Activated CD4-positive, alpha-beta memory T cell treated with anti-CD3 and anti-CD28 coated beads, Interleukin-2, amount 10 ng/mL, durations not matched to agents 7 days and 5 days (primary cell): ENCODE measurements around the gene PUS10. TPM values are rescaled to one million over a fixed set of nuclear protein-coding genes. Genes with fewer than 3 reads are reported as not detected.
"Not testable (repeated sequence)": the region's sequence is repeated elsewhere in the genome, so short reads cannot be mapped to it uniquely, and the experiment has no call there.

ENCODE experiments used
- CTCF ChIA-PET: fragments of 350-600 bp; sonication (Branson Sonifier 250); formaldehyde crosslinking; loops from one replicate; lab custom pipeline; 2021; ENCODE audit warnings: antibody characterized with exemption, inconsistent platforms; lab: Charles Lee
- POLR2A ChIA-PET: fragments of 350-600 bp; sonication (Branson Sonifier 250); formaldehyde crosslinking; loops from one replicate; lab custom pipeline; 2021; ENCODE audit warnings: antibody characterized with exemption; lab: Charles Lee
- DNase-seq: peaks from one replicate; pipeline ENCODE4 v3.0.0-alpha.2; 2020
- H3K27ac Mint-ChIP-seq: one replicate; pipeline ENCODE4 v1.8.0; 2021; ENCODE audit warnings: mild to moderate bottlenecking, mixed read lengths
- H3K27me3 Mint-ChIP-seq: one replicate; pipeline ENCODE4 v1.8.0; 2021; ENCODE audit warnings: mixed read lengths
- H3K36me3 Mint-ChIP-seq: one replicate; pipeline ENCODE4 v1.8.0; 2021; ENCODE audit warnings: low read depth, mixed read lengths
- H3K4me1 Mint-ChIP-seq: one replicate; pipeline ENCODE4 v1.8.0; 2021; ENCODE audit warnings: mixed read lengths
- H3K4me3 Mint-ChIP-seq: one replicate; pipeline ENCODE4 v1.8.0; 2021; ENCODE audit warnings: mild to moderate bottlenecking, mixed read lengths
- H3K9me3 Mint-ChIP-seq: one replicate; pipeline ENCODE4 v1.8.0; 2021; ENCODE audit warnings: mixed read lengths
- total RNA-seq, 2 experiments: library from RNA; stranded (reverse); gene quantifications; one replicate each; pipeline ENCODE4 v1.2.3, GENCODE V29; 2021

Gene PUS10
- total RNA-seq, 2 experiments from 2014 or later: 7.3 to 7.5 TPM

DNA sequence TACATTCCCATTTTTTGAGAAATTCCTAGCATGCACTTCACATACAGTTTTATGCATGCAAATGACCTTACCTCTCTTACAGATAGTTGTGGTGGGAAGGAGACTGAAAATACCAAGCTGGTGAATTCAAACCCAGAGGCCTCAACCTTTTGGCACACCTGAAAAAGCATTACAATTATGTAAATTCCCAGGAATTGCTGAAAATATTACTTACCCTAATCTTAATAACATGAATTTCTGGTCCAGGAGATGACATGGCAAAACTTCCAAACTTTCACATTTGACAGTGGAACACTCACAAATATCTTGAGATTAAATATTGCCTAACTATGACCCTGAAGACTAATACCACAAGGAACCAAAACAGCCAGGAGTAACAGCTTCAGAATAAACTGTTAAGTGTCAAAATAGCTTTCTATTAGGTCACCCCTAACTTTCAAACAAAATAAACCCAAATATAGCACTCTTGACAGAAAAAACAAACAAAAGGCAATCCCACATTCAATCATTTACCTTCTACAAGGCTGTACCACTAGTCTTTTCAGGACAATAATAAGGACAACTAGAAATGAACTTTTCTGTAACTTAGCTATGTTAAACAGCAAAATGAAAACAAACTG, 11.5 kb downstream of the PUS10 start:
- H3K9me3 Mint-ChIP-seq: no peaks in the 10 kb centered on the region
- no peak for DNase-seq
- CTCF ChIA-PET: interaction anchor here (1.2 to 1.3 kb wide), 2 partner anchors 124 to 299 kb away, joined by 3 read pairs; no protein-coding TSS in a partner anchor
- POLR2A ChIA-PET: no interaction called here
- H3K4me3 Mint-ChIP-seq: no peak overlapping the region
- no peak overlapping the region for H3K27ac Mint-ChIP-seq
- no peaks in the 10 kb centered on the region for H3K4me1 Mint-ChIP-seq
- no peaks in the 10 kb centered on the region for H3K36me3 Mint-ChIP-seq
- no peaks in the 10 kb centered on the region for H3K27me3 Mint-ChIP-seq

DNA sequence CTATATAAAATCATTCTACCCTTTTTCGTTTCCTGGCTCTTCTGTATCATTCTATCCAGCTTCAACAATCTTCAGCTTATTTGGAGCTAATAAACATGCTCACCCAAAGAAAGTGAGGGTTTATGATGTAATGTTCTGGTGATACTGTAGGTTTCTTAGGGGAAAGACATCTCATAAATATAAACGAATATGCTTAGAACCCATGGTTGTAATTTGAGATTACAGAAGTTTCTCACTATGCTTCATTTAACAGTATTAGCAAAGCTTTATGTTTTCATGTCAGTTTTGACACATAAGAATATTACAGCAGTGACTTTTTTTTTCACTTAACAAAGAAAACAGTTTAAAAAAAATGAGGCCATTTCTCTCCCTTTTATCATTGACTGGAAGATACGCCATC, 12.3 kb downstream of the PUS10 start:
- Mint-ChIP-seq H3K9me3 (no peaks in the 10 kb centered on the region), H3K4me1 (no peaks in the 10 kb centered on the region), H3K27me3 (no peaks in the 10 kb centered on the region), H3K4me3 (no peak overlapping the region), H3K27ac (no peak overlapping the region), H3K36me3 (no peaks in the 10 kb centered on the region)
- POLR2A ChIA-PET: no interaction called here
- no peak for DNase-seq
- CTCF ChIA-PET: interaction anchor here (1.2 to 1.3 kb wide), 3 partner anchors 123 to 331 kb away, joined by 3 to 4 read pairs (median 3); no protein-coding TSS in a partner anchor

DNA sequence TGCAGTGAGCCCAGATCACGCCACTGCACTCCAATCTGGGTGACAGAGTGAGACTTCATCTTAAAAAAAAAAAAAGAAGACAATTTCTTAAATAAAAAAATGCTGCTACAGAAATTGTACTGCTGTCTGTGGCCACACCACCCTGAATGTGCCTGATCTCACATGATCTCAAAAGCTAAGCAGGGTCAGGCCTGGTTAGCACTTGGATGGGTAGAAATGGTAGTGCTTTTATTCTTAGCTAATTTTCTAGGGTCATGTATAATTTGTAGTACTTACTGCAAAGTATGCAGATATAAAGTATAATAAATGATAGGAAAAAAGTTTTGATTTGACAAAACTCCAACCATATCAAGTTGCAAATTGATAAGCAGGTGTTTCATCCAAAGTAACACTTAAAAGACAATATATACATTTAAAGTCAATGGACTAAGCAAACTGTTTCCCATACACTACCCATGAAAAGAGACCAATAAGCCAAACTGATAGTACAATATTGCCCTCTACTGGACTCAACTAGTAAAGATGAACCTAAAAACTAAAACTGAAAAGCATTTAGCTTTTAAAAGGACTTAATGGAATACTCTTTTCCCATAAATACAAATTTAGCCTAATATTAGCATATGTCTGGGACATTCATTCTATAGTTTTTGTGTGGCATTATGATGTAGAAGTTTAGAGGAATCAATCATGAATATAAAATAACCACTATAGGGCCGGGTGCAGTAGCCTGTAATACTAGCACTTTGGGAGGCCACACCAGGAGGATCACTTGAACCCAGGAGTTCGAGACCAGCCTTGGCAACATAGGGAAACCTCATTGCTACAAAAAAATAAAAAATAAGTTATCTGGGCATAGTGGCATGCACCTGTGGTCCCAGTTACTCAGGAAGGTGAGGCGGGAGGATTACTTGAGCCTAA, 19.2 kb downstream of the PUS10 start:
- Mint-ChIP-seq H3K4me3 (no peak overlapping the region), H3K27me3 (no peaks in the 10 kb centered on the region), H3K36me3 (no peaks in the 10 kb centered on the region), H3K9me3 (no peaks in the 10 kb centered on the region), H3K27ac (no peak overlapping the region), H3K4me1 (no peaks in the 10 kb centered on the region)
- DNase-seq: no peak
- ChIA-PET POLR2A (interaction anchor here (0.6 to 1.3 kb wide), 6 partner anchors 18 to 243 kb away, joined by 3 to 5 read pairs (median 3); partner anchors contain the start of gene REL), CTCF (interaction anchor here (0.6 to 5.4 kb wide), 26 partner anchors 12 to 324 kb away, joined by 3 to 55 read pairs (median 6); no protein-coding TSS in a partner anchor)

DNA sequence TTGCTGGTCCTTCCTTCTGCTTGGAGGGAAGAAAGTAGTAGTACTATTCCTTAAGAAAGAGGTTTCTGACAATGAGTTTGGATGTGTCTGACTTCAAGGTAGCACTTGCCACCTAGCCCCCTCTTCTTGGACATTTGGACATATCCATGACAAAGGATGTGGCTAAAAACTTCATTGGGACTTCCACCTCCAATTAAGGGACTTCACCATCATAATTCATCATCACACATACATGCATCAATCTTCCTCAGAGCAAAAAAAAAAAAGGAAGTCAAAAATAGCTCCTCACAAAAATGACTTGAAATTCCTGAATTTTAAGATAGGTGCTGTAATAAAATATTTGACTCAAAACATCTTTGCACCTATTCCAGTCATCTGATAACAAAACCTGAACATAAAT, 23.9 kb downstream of the PUS10 start:
- CTCF ChIA-PET: interaction anchor here (1.6 to 1.8 kb wide), 2 partner anchors 198 to 287 kb away, joined by 3 to 5 read pairs; no protein-coding TSS in a partner anchor
- DNase-seq: no peak
- Mint-ChIP-seq H3K9me3 (peaks cover 7% of the 10 kb centered on the region), H3K27ac (no peak overlapping the region), H3K4me1 (peaks cover 10% of the 10 kb centered on the region), H3K36me3 (peaks cover 23% of the 10 kb centered on the region), H3K27me3 (no peaks in the 10 kb centered on the region), H3K4me3 (no peak overlapping the region)
- POLR2A ChIA-PET: no interaction called here

DNA sequence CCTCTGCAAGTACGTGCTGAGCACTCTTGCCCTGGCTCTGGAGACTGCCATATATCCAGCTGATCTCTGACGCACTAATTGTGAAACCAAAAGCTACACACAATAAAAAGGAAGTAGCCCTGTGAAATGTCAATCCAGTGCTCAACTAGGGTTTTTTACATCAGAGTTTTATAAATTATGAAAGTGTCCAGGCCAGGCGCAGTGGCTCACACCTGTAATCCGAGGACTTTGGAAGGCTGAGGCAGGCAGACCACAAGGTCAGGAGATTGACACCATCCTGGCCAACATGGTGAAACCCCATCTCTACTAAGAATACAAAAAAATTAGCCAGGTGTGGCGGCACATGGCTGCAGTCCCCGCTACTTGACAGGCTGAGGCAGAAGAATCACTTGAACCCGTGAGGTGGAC, 25.1 kb downstream of the PUS10 start:
- Mint-ChIP-seq H3K4me3 (peak overlapping the region; percentile 33), H3K4me1 (peaks cover 10% of the 10 kb centered on the region), H3K27me3 (no peaks in the 10 kb centered on the region), H3K36me3 (peaks cover 23% of the 10 kb centered on the region), H3K9me3 (peaks cover 7% of the 10 kb centered on the region), H3K27ac (peak overlapping the region; percentile 76)
- CTCF ChIA-PET: interaction anchor here (0.6 to 1.4 kb wide), 11 partner anchors 10 to 286 kb away, joined by 3 to 8 read pairs (median 4); partner anchors contain the start of gene PEX13
- POLR2A ChIA-PET: interaction anchor here (1.1 to 1.8 kb wide), 4 partner anchors 27 to 112 kb away, joined by 3 to 8 read pairs (median 5); partner anchors contain the start of gene REL
- peak; percentile 26 for DNase-seq

DNA sequence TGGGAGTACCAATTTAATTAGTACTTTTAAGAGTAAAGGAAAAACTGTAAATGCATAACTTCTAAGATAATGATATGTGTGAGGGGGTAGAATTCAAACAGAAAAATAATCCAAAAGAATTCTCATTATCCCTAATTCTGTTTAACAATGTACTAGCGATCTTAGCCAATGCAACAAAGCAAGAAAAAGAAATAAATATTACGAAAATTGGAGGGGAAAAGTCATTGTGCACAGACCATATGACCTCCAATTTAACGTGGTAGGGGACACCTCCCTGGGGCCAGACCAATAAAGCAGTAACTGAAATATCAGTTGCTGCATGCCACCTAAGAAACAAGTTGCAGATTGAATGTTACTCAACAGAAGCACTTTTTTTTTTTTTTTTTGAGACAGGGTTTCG, 26.4 kb downstream of the PUS10 start:
- CTCF ChIA-PET: interaction anchor here (1.3 kb wide), 1 partner anchor 188 kb away, joined by 4 read pairs; no protein-coding TSS in a partner anchor
- no peak overlapping the region for H3K4me3 Mint-ChIP-seq

DNA sequence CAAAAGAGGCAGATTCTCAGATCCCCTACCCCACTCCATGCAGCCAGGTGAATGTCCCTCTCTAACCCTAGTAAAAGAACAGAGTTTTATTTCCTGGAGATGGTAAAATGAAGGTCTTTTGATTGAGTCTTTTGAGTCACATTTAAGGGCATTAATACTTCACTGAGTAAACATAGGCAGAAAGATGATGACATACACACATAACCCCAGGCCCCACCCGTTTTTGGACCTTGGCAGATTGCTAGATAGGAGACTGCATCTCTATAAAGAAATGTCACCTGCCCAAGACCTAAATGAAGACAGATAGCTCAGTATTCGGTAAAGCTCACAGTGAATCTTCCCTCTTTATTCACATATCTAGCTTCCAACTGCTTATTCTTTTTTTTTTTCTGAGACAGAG, 28.8 kb downstream of the PUS10 start:
- Mint-ChIP-seq H3K27me3 (no peaks in the 10 kb centered on the region), H3K4me1 (peaks cover 10% of the 10 kb centered on the region), H3K27ac (no peak overlapping the region), H3K36me3 (peaks cover 23% of the 10 kb centered on the region), H3K9me3 (peaks cover 7% of the 10 kb centered on the region), H3K4me3 (no peak overlapping the region)
- ChIA-PET POLR2A (no interaction called here), CTCF (interaction anchor here (0.6 to 1.3 kb wide), 2 partner anchors 224 to 281 kb away, joined by 3 read pairs; no protein-coding TSS in a partner anchor)
- no peak for DNase-seq

More for the DNA sequence above, 26.4 kb downstream of the PUS10 start:
- peaks cover 7% of the 10 kb centered on the region for H3K9me3 Mint-ChIP-seq
- H3K36me3 Mint-ChIP-seq: peaks cover 23% of the 10 kb centered on the region
- DNase-seq: no peak
- H3K27ac Mint-ChIP-seq: no peak overlapping the region
- H3K4me1 Mint-ChIP-seq: peaks cover 10% of the 10 kb centered on the region
- POLR2A ChIA-PET: interaction anchor here (1.1 kb wide), 1 partner anchor 28 kb away, joined by 3 read pairs; no protein-coding TSS in a partner anchor
- no peaks in the 10 kb centered on the region for H3K27me3 Mint-ChIP-seq

DNA sequence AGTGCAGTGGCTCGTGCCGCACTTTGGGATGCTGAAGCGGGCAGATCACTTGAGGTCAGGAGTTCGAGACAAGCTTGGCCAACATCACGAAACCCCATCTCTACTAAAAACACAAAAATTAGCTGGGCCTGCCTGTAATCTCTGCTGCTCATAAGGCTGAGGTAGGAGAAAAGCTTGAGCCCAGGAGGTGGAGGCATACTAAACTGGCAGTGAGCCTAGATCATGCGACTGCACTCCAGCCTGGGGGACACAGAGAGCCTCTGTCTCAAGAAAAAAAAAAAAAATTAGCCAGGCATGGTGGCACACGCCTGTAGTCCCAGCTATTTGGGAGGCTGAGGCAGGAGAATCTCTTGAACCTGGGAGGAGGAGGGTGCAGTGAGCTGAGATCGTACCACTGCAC, 30.4 kb downstream of the PUS10 start:
- H3K4me3 Mint-ChIP-seq, H3K4me1 Mint-ChIP-seq, DNase-seq, POLR2A ChIA-PET, H3K9me3 Mint-ChIP-seq, H3K27ac Mint-ChIP-seq, H3K27me3 Mint-ChIP-seq: not testable (repeated sequence)
- CTCF ChIA-PET: interaction anchor here (2.2 kb wide), 1 partner anchor 12 kb away, joined by 10 read pairs; no protein-coding TSS in a partner anchor
- H3K36me3 Mint-ChIP-seq: peaks cover 19% of the 10 kb centered on the region

DNA sequence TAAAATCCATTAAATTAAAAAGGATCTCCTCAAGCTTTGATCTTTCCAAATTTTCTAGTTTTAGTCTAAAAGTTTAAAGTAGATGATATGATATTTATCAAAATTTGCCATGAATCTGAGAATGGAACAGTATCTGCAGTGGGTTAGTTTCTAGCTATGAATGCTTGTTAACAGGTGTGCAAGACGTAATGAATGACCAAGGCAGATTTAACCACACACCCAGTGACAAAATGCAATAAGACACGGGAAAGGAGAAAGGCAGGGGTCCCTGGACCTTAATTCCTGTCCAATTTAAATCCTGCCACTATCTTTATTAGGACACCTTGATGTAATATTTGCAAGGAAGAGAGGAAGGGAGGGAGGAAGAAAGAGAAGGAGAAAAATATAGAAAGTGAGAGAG, 31.0 kb downstream of the PUS10 start:
- Mint-ChIP-seq H3K9me3 (peaks cover 5% of the 10 kb centered on the region), H3K27ac (no peak overlapping the region), H3K4me3 (no peak overlapping the region), H3K27me3 (no peaks in the 10 kb centered on the region), H3K4me1 (peaks cover 2% of the 10 kb centered on the region), H3K36me3 (peaks cover 15% of the 10 kb centered on the region)
- POLR2A ChIA-PET: interaction anchor here (0.9 kb wide), 1 partner anchor 106 kb away, joined by 4 read pairs; the partner anchor contains the start of gene REL
- no peak for DNase-seq
- CTCF ChIA-PET: interaction anchor here (0.6 to 2.2 kb wide), 3 partner anchors 12 to 196 kb away, joined by 3 to 10 read pairs (median 3); no protein-coding TSS in a partner anchor

DNA sequence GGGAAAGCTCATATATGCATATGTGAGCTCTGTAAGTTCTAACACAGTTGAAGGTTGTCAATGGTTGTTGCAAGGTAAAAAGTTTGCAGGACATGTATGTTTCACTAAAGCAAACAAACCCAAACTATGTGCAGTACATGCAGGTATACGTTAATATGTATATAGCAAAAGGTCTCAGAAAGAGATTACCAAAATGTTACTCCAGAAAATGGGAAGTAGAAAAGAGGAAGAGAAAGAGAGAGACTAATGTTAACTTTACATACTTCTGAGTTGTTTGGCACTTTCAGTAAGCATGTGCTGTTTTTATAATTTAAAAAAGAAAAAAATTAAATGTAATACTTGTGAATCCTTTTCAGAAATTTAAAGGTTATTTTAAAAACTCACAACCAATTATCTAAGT, 33.3 kb downstream of the PUS10 start:
- DNase-seq: no peak
- Mint-ChIP-seq H3K4me3 (no peak overlapping the region), H3K27ac (no peak overlapping the region), H3K9me3 (no peaks in the 10 kb centered on the region), H3K36me3 (peaks cover under 1% of the 10 kb centered on the region), H3K4me1 (peaks cover 7% of the 10 kb centered on the region), H3K27me3 (no peaks in the 10 kb centered on the region)
- ChIA-PET CTCF (no interaction called here), POLR2A (no interaction called here)

DNA sequence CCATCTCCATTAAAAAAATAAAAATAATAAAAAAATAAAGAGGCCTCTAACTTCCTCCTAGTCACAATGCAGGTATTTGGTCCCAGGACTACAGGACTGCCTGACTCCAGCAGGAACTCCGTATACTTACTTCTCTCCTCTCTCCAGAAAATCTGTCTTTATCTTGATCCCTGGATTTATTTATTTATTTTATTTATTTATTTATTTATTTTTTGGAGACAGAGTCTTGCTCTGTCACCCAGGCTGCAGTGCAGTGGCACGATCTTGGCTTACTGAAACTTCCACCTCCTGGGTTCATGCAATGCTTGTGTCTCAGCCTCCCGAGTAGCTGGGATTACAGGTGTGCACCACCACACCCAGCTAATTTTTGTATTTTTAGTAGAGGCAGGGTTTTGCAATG, 36.0 kb downstream of the PUS10 start:
- DNase-seq, POLR2A ChIA-PET, H3K27me3 Mint-ChIP-seq, CTCF ChIA-PET, H3K36me3 Mint-ChIP-seq, H3K4me3 Mint-ChIP-seq, H3K27ac Mint-ChIP-seq, H3K9me3 Mint-ChIP-seq: not testable (repeated sequence)
- H3K4me1 Mint-ChIP-seq: peaks cover 13% of the 10 kb centered on the region

DNA sequence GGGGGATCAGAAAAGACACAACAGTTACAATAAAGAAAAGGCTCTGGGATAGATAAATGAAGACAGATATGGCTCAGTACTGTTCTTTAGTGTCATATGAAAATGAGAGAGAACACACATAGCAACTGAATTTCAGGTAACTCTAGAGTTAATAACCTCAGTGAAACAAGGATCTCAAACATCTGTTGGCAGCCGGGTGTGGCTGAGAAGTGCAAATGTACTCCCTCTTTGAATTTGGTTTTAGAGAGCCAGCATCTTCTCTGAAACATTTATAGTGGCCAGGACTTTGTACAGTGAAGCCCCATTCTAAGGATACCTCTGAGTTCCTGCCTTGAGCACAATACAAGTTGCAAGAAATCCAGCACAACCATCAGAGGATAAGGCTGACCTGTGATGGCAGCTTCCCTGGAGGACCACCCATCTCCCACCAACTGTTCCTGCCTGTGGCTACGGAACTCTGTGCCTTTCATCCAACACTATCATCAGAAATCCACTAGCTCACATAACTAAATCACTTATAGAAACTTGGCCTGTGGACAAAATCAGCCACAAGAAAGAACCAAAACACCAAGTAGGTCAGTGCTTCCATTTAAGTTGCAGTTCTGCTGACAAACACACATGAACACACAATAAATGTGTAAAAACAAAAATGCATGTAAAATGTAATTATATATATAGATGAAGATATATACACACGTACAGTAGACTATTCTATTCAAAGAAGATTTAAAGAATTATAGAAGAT, 37.8 kb downstream of the PUS10 start:
- CTCF ChIA-PET: no interaction called here
- POLR2A ChIA-PET: no interaction called here
- no peak for DNase-seq
- Mint-ChIP-seq H3K9me3 (no peaks in the 10 kb centered on the region), H3K36me3 (no peaks in the 10 kb centered on the region), H3K4me3 (no peak overlapping the region), H3K4me1 (peaks cover 23% of the 10 kb centered on the region), H3K27me3 (no peaks in the 10 kb centered on the region), H3K27ac (no peak overlapping the region)
